OCI-LY3 (cell line): ENCODE results near the gene GNRHR.

Experiments used
- H2AFZ ChIP-seq: fragments of 200-600, 300-600 bp; shearing (Covaris generic); 2 replicates; pipeline ENCODE4 v1.6.0; 2014; ENCODE audit warnings: antibody characterized with exemption, low read depth, low read length
- H3K27ac ChIP-seq: fragments of 200-600, 300-600 bp; sonication (generic); 2 replicates; pipeline ENCODE4 v1.5.1; 2014; ENCODE audit warnings: mild to moderate bottlenecking, low read length, moderate library complexity, mixed read lengths
- H3K27me3 ChIP-seq: fragments of 200-600, 300-600 bp; sonication (generic); 2 replicates; pipeline ENCODE4 v1.6.1; 2014; ENCODE audit warnings: low read depth, low read length, mixed read lengths
- H3K36me3 ChIP-seq: fragments of 200-600, 300-600 bp; sonication (generic); replicated peaks from 2 replicates; pipeline ENCODE3; 2014; ENCODE audit warnings: low read depth, low read length, mixed read lengths
- H3K4me1 ChIP-seq: fragments of 300-600, 200-600 bp; sonication (generic); 2 replicates; pipeline ENCODE4 v1.6.1; 2014; ENCODE audit warnings: low read length, mixed read lengths
- H3K4me2 ChIP-seq: fragments of 200-600, 300-600 bp; sonication (generic); 2 replicates; pipeline ENCODE4 v1.6.1; 2014; ENCODE audit warnings: low read length, mixed read lengths
- H3K4me3 ChIP-seq: fragments of 300-600, 200-600 bp; sonication (generic); 2 replicates; pipeline ENCODE4 v1.5.1; 2014; ENCODE audit warnings: antibody characterized with exemption, mild to moderate bottlenecking, low read length, moderate library complexity
- H3K79me2 ChIP-seq: fragments of 300-600, 200-600 bp; shearing (Covaris generic); 2 replicates; pipeline ENCODE4 v1.6.1; 2014; ENCODE audit warnings: mild to moderate bottlenecking, low read length, mixed read lengths
- H3K9ac ChIP-seq: fragments of 300-600, 200-600 bp; shearing (Covaris generic); 2 replicates; pipeline ENCODE4 v1.6.0; 2014; ENCODE audit warnings: mild to moderate bottlenecking, low read length, moderate library complexity
- H3K9me3 ChIP-seq: fragments of 200-600, 300-600 bp; shearing (Covaris generic); 2 replicates; pipeline ENCODE4 v1.6.1; 2014; ENCODE audit warnings: low read length, mixed read lengths; ENCODE audit not compliant: insufficient read depth
- H4K20me1 ChIP-seq: fragments of 200-600, 300-600 bp; sonication (generic); 2 replicates; pipeline ENCODE4 v1.6.1; 2016; ENCODE audit warnings: low read length, mixed read lengths; ENCODE audit not compliant: insufficient read depth
- CTCF ChIP-seq: fragments of 200-600, 300-600 bp; sonication (generic); IDR thresholded peaks from 2 replicates; pipeline ENCODE4 v1.5.1; 2014; ENCODE audit warnings: antibody characterized with exemption, low read length, low read depth
- EZH2phosphoT487 ChIP-seq: fragments of 200-600 bp; shearing (Covaris generic); IDR thresholded peaks from 2 replicates; pipeline ENCODE4 v1.6.1; 2018; ENCODE audit warnings: antibody characterized with exemption, mixed run types, low read depth

Gene GNRHR

DNA sequence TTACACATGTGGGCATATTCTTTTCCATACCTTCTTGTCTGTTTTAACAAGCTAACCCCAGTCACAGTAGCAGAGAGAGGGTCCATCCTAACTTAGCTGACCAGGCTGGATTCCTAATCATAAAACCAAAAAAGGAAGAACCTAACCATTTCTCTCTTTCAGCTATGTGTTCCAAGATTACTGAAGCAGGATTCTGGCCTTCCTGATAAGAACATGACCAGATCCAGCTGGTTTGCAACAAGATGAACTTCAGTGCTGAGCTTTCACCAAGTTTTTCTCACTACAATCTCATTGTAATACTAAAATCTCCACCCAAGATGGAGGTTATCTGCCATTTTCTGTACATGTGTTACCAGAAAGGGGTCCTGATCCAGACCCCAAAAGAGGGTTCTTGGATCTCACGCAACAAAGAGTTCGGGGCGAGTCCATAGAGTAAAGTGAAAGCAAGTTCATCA, 32.8 kb downstream of the GNRHR start:
- Histone ChIP-seq H4K20me1 (no peaks in the 10 kb centered on the region), H3K9ac (no peak overlapping the region), H3K4me2 (no peak overlapping the region), H3K27ac (no peak overlapping the region), H3K4me3 (no peak overlapping the region), H3K79me2 (no peaks in the 10 kb centered on the region), H3K27me3 (no peaks in the 10 kb centered on the region), H3K36me3 (peaks cover 18% of the 10 kb centered on the region), H3K4me1 (no peaks in the 10 kb centered on the region), H2AFZ (no peak overlapping the region), H3K9me3 (no peaks in the 10 kb centered on the region)
- no peak for TF ChIP-seq CTCF
- no peak for TF ChIP-seq EZH2phosphoT487

DNA sequence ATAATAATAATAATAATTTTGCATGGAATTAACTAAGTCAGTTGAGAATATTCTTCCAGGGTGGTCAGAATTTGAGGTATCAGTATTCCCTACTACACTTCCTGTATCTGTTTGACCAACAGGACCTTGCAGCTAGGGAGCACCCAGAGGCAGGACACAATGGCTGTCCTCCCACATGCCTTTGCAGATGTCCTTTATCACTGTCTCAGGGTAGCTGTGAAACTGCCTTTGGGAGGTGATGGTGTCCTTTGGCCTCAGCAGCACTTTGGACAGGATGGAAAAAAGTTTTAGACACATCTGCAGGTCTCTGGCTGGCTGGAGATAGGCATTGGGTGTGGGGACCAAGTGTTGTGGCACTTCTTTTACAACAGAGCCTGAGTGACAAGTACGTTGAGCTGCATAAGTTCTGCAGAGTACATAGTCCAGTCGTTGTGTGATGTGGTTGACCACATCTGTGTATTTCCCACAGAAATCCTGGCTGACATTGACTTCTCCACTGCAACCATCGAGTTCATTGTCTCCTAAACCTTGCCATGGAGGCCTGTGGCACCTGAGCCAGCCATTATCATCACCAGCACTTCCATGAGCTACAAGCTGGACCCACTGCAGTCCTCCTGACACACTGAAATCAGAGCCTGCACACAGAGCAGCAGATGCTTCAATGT, 34.1 kb downstream of the GNRHR start:
- no peak overlapping the region for H3K4me2 ChIP-seq
- H3K4me1 ChIP-seq: no peaks in the 10 kb centered on the region
- H3K27ac ChIP-seq: no peak overlapping the region
- H3K79me2 ChIP-seq: no peaks in the 10 kb centered on the region
- TF ChIP-seq CTCF (no peak), EZH2phosphoT487 (no peak)
- H3K4me3 ChIP-seq: no peak overlapping the region
- H3K36me3 ChIP-seq: peaks cover 18% of the 10 kb centered on the region
- H4K20me1 ChIP-seq: no peaks in the 10 kb centered on the region
- H3K27me3 ChIP-seq: no peaks in the 10 kb centered on the region
- H3K9ac ChIP-seq: no peak overlapping the region
- no peaks in the 10 kb centered on the region for H3K9me3 ChIP-seq
- H2AFZ ChIP-seq: no peak overlapping the region

DNA sequence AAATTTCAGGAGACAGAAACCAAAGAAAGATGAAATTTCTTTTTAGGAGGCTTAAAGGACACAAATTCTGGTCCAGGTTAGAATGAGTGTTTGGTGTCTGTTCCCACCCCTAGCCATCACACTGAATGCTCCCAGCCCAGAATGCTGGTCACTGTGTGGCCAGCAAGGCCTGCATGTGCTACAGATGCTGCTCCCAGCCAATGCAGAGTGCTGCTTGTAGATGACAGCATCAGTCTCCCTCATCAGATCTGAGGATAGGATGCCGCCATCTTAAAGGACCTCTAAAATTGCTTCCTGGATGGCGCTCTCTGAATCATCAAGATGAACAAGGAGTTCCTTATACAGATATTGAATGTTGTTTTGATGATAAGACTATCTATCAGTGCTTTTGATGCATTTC, 35.3 kb downstream of the GNRHR start:
- no peaks in the 10 kb centered on the region for H3K79me2 ChIP-seq
- H3K4me2 ChIP-seq: no peak overlapping the region
- no peak overlapping the region for H3K27ac ChIP-seq
- H3K4me1 ChIP-seq: no peaks in the 10 kb centered on the region
- no peak overlapping the region for H3K9ac ChIP-seq
- H3K9me3 ChIP-seq: no peaks in the 10 kb centered on the region
- TF ChIP-seq EZH2phosphoT487 (no peak), CTCF (no peak)
- H4K20me1 ChIP-seq: no peaks in the 10 kb centered on the region
- no peak overlapping the region for H2AFZ ChIP-seq
- H3K36me3 ChIP-seq: peaks cover 20% of the 10 kb centered on the region
- no peak overlapping the region for H3K4me3 ChIP-seq
- no peaks in the 10 kb centered on the region for H3K27me3 ChIP-seq

- TF ChIP-seq EZH2phosphoT487: no peak
- no peak for TF ChIP-seq CTCF
- Histone ChIP-seq H3K4me3 (no peak overlapping the region), H3K27me3 (no peaks in the 10 kb centered on the region), H3K79me2 (no peaks in the 10 kb centered on the region), H3K4me1 (no peaks in the 10 kb centered on the region), H3K36me3 (peaks cover 20% of the 10 kb centered on the region), H4K20me1 (no peaks in the 10 kb centered on the region), H3K9ac (no peak overlapping the region), H3K27ac (no peak overlapping the region), H3K4me2 (no peak overlapping the region), H3K9me3 (no peaks in the 10 kb centered on the region), H2AFZ (no peak overlapping the region)
Observed at GRCh38 chr4:67717586-67717985, 36.6 kb downstream of the GNRHR start.
